ENCODE data around the gene TMEM184B. TPM values are rescaled to one million over a fixed set of nuclear protein-coding genes. Genes with fewer than 3 reads are reported as not detected.

TMEM184B gene
- polyA plus RNA-seq: 10 to 100 TPM; 10.8 to 14.4 TPM

GRCh38 chr22:38272373-38273134 is at the start of gene TMEM184B:
Gene TMEM184B, minus strand, starts transcription at chr22:38273010. Its CDS starts 25,049 bp downstream, at chr22:38247961.
- peak within 1 kb of the TSS; percentile 89 for H3K27ac ChIP-seq (ENCODE audit: low read depth in 2 of 2, low read length in 1 of 2)
- peaks cover 7 to 16% of the 10 kb centered on the region in 2 donors for H3K4me1 ChIP-seq (ENCODE audit: control insufficient read depth in 2 of 2, insufficient read depth in 2 of 2, low read length in 1 of 2)
- H3K27me3 ChIP-seq (ENCODE audit: control insufficient read depth in 1 of 2, insufficient read depth in 2 of 2, low read length in 2 of 2): no peaks in the 10 kb centered on the region
- no peaks in the 10 kb centered on the region for H3K9me3 ChIP-seq (ENCODE audit: control insufficient read depth in 2 of 2, insufficient read depth in 1 of 2, low read depth in 1 of 2, low read length in 1 of 2)
- 0 to 1% methylated on average over 72 to 97 of the region's 97 CpGs for WGBS, 2 donors
- H3K4me3 ChIP-seq (ENCODE audit: low read depth in 1 of 2, low read length in 2 of 2): peak within 1 kb of the TSS; percentile 72 to 76
- H3K36me3 ChIP-seq (ENCODE audit: control insufficient read depth in 2 of 2, insufficient read depth in 2 of 2, low read length in 1 of 2): no peaks in the 10 kb centered on the region

- Histone ChIP-seq H3K36me3 (ENCODE audit: control insufficient read depth in 2 of 2, insufficient read depth in 2 of 2, low read length in 1 of 2) (no peaks in the 10 kb centered on the region), H3K9me3 (ENCODE audit: control insufficient read depth in 2 of 2, insufficient read depth in 1 of 2, low read depth in 1 of 2, low read length in 1 of 2) (no peaks in the 10 kb centered on the region), H3K4me3 (ENCODE audit: low read depth in 1 of 2, low read length in 2 of 2) (no peak overlapping the region), H3K27ac (ENCODE audit: low read depth in 2 of 2, low read length in 1 of 2) (no peak overlapping the region), H3K4me1 (ENCODE audit: control insufficient read depth in 2 of 2, insufficient read depth in 2 of 2, low read length in 1 of 2) (peaks cover 0 to 2% of the 10 kb centered on the region in 2 donors), H3K27me3 (ENCODE audit: control insufficient read depth in 1 of 2, insufficient read depth in 2 of 2, low read length in 2 of 2) (no peaks in the 10 kb centered on the region)
- WGBS, 2 donors: 85 to 90% methylated on average over 11 of the region's 11 CpGs
Observed at GRCh38 chr22:38320605-38321402, 48.0 kb upstream of the TMEM184B start.

- Histone ChIP-seq H3K4me3 (ENCODE audit: low read depth in 1 of 2, low read length in 2 of 2) (no peak overlapping the region), H3K9me3 (ENCODE audit: control insufficient read depth in 2 of 2, insufficient read depth in 1 of 2, low read depth in 1 of 2, low read length in 1 of 2) (no peaks in the 10 kb centered on the region)
- WGBS, 2 donors: 72 to 76% methylated on average over 14 of the region's 14 CpGs
Observed at GRCh38 chr22:38318792-38319773, 46.3 kb upstream of the TMEM184B start.

GRCh38 chr22:38317995-38318715 is 45.3 kb upstream of the TMEM184B start:
- H3K36me3 ChIP-seq (ENCODE audit: control insufficient read depth in 2 of 2, insufficient read depth in 2 of 2, low read length in 1 of 2): peaks cover 0 to 3% of the 10 kb centered on the region in 2 donors
- 9 to 18% methylated on average over 18 of the region's 18 CpGs for whole genome bisulfite sequencing, 2 donors
- H3K27ac ChIP-seq (ENCODE audit: low read depth in 2 of 2, low read length in 1 of 2): peak overlapping the region; percentile 96 to 98
- H3K9me3 ChIP-seq (ENCODE audit: control insufficient read depth in 2 of 2, insufficient read depth in 1 of 2, low read depth in 1 of 2, low read length in 1 of 2): no peaks in the 10 kb centered on the region
- H3K27me3 ChIP-seq (ENCODE audit: control insufficient read depth in 1 of 2, insufficient read depth in 2 of 2, low read length in 2 of 2): no peaks in the 10 kb centered on the region
- H3K4me1 ChIP-seq (ENCODE audit: control insufficient read depth in 2 of 2, insufficient read depth in 2 of 2, low read length in 1 of 2): peaks cover 0 to 9% of the 10 kb centered on the region in 2 donors
- H3K4me3 ChIP-seq (ENCODE audit: low read depth in 1 of 2, low read length in 2 of 2): peak overlapping the region; percentile 33 to 82

More at GRCh38 chr22:38318792-38319773, 46.3 kb upstream of the TMEM184B start:
- Histone ChIP-seq H3K4me1 (ENCODE audit: control insufficient read depth in 2 of 2, insufficient read depth in 2 of 2, low read length in 1 of 2) (peaks cover 0 to 7% of the 10 kb centered on the region in 2 donors), H3K27ac (ENCODE audit: low read depth in 2 of 2, low read length in 1 of 2) (peak overlapping the region; percentile 96 to 98), H3K36me3 (ENCODE audit: control insufficient read depth in 2 of 2, insufficient read depth in 2 of 2, low read length in 1 of 2) (no peaks in the 10 kb centered on the region), H3K27me3 (ENCODE audit: control insufficient read depth in 1 of 2, insufficient read depth in 2 of 2, low read length in 2 of 2) (no peaks in the 10 kb centered on the region)

- Histone ChIP-seq H3K27ac (ENCODE audit: low read depth in 2 of 2, low read length in 1 of 2) (peak within 1 kb of the TSS; percentile 96 to 98), H3K4me1 (ENCODE audit: control insufficient read depth in 2 of 2, insufficient read depth in 2 of 2, low read length in 1 of 2) (peaks cover 0 to 11% of the 10 kb centered on the region in 2 donors), H3K36me3 (ENCODE audit: control insufficient read depth in 2 of 2, insufficient read depth in 2 of 2, low read length in 1 of 2) (peaks cover 2 to 3% of the 10 kb centered on the region in 2 donors), H3K4me3 (ENCODE audit: low read depth in 1 of 2, low read length in 2 of 2) (peak within 1 kb of the TSS; percentile 67 to 82), H3K9me3 (ENCODE audit: control insufficient read depth in 2 of 2, insufficient read depth in 1 of 2, low read depth in 1 of 2, low read length in 1 of 2) (no peaks in the 10 kb centered on the region), H3K27me3 (ENCODE audit: control insufficient read depth in 1 of 2, insufficient read depth in 2 of 2, low read length in 2 of 2) (no peaks in the 10 kb centered on the region)
- 1 to 2% methylated on average over 65 to 98 of the region's 98 CpGs for WGBS, 2 donors
Observed at GRCh38 chr22:38317122-38317994, 44.5 kb upstream of the TMEM184B start, which contains the start of gene CSNK1E. Gene CSNK1E, minus strand, starts transcription at chr22:38317433. Its CDS starts 3,276 bp downstream, at chr22:38314157.

GRCh38 chr22:38316364-38317121 is 43.7 kb upstream of the TMEM184B start:
- Histone ChIP-seq H3K36me3 (ENCODE audit: control insufficient read depth in 2 of 2, insufficient read depth in 2 of 2, low read length in 1 of 2) (peaks cover 3 to 5% of the 10 kb centered on the region in 2 donors), H3K27ac (ENCODE audit: low read depth in 2 of 2, low read length in 1 of 2) (peak overlapping the region; percentile 96 to 98), H3K4me1 (ENCODE audit: control insufficient read depth in 2 of 2, insufficient read depth in 2 of 2, low read length in 1 of 2) (peaks cover 0 to 11% of the 10 kb centered on the region in 2 donors), H3K9me3 (ENCODE audit: control insufficient read depth in 2 of 2, insufficient read depth in 1 of 2, low read depth in 1 of 2, low read length in 1 of 2) (no peaks in the 10 kb centered on the region), H3K27me3 (ENCODE audit: control insufficient read depth in 1 of 2, insufficient read depth in 2 of 2, low read length in 2 of 2) (no peaks in the 10 kb centered on the region), H3K4me3 (ENCODE audit: low read depth in 1 of 2, low read length in 2 of 2) (peak overlapping the region; percentile 67 to 82)
- WGBS, 2 donors: 0 to 2% methylated on average over 44 to 52 of the region's 52 CpGs

- peak overlapping the region; percentile 67 to 82 for H3K4me3 ChIP-seq (ENCODE audit: low read depth in 1 of 2, low read length in 2 of 2)
- 4 to 5% methylated on average over 12 of the region's 12 CpGs for WGBS, 2 donors
- no peaks in the 10 kb centered on the region for H3K9me3 ChIP-seq (ENCODE audit: control insufficient read depth in 2 of 2, insufficient read depth in 1 of 2, low read depth in 1 of 2, low read length in 1 of 2)
- H3K36me3 ChIP-seq (ENCODE audit: control insufficient read depth in 2 of 2, insufficient read depth in 2 of 2, low read length in 1 of 2): peaks cover 3 to 7% of the 10 kb centered on the region in 2 donors
- H3K27me3 ChIP-seq (ENCODE audit: control insufficient read depth in 1 of 2, insufficient read depth in 2 of 2, low read length in 2 of 2): no peaks in the 10 kb centered on the region
- peaks cover 2 to 13% of the 10 kb centered on the region in 2 donors for H3K4me1 ChIP-seq (ENCODE audit: control insufficient read depth in 2 of 2, insufficient read depth in 2 of 2, low read length in 1 of 2)
- H3K27ac ChIP-seq (ENCODE audit: low read depth in 2 of 2, low read length in 1 of 2): peak overlapping the region; percentile 96 to 98
Observed at GRCh38 chr22:38315823-38316363, 43.1 kb upstream of the TMEM184B start.

Measured in esophagus (tissue), 2 donors.